Gastroesophageal sphincter (tissue), 3 donors: ENCODE data around the gene CD46.

Source experiments
- CTCF ChIP-seq, 4 experiments: fragments of 200-600 bp in 2 of 4; fragments of 450-650 bp in 2 of 4; sonication (generic) in 1 of 4; IDR thresholded peaks; one replicate each; pipeline ENCODE4 v1.5.1; 2017 to 2019; ENCODE audit warnings: antibody characterized with exemption in 4 of 4, mild to moderate bottlenecking in 2 of 4, moderate library complexity in 2 of 4
- EP300 ChIP-seq: sonication (generic); formaldehyde crosslinking; IDR thresholded peaks from one replicate; pipeline ENCODE4 v1.6.1; 2017; ENCODE audit warnings: antibody characterized with exemption, mild to moderate bottlenecking
- POLR2A ChIP-seq, 2 donors: fragments of 450-650 bp; IDR thresholded peaks; one replicate each; pipeline ENCODE4 v1.6.1; 2017; ENCODE audit warnings: antibody characterized with exemption in 2 of 2, mild to moderate bottlenecking in 2 of 2, moderate library complexity in 1 of 2
- POLR2AphosphoS5 ChIP-seq: sonication (generic); formaldehyde crosslinking; IDR thresholded peaks from one replicate; pipeline ENCODE4 v1.6.1; 2017; ENCODE audit warnings: antibody characterized with exemption

GRCh38 chr1:207828046-207828445 is 76.2 kb downstream of the CD46 start:
- TF ChIP-seq CTCF (IDR thresholded peaks at IDR 0.05): no peak
- no peak for TF ChIP-seq POLR2AphosphoS5
- TF ChIP-seq EP300: no peak
- no peak for TF ChIP-seq POLR2A (IDR thresholded peaks at IDR 0.05)
